ENCODE results near the gene ABCB1.
A peak's percentile ranks its signal among the peaks of the same experiment; 100 is the strongest.

ABCB1 gene

DNA sequence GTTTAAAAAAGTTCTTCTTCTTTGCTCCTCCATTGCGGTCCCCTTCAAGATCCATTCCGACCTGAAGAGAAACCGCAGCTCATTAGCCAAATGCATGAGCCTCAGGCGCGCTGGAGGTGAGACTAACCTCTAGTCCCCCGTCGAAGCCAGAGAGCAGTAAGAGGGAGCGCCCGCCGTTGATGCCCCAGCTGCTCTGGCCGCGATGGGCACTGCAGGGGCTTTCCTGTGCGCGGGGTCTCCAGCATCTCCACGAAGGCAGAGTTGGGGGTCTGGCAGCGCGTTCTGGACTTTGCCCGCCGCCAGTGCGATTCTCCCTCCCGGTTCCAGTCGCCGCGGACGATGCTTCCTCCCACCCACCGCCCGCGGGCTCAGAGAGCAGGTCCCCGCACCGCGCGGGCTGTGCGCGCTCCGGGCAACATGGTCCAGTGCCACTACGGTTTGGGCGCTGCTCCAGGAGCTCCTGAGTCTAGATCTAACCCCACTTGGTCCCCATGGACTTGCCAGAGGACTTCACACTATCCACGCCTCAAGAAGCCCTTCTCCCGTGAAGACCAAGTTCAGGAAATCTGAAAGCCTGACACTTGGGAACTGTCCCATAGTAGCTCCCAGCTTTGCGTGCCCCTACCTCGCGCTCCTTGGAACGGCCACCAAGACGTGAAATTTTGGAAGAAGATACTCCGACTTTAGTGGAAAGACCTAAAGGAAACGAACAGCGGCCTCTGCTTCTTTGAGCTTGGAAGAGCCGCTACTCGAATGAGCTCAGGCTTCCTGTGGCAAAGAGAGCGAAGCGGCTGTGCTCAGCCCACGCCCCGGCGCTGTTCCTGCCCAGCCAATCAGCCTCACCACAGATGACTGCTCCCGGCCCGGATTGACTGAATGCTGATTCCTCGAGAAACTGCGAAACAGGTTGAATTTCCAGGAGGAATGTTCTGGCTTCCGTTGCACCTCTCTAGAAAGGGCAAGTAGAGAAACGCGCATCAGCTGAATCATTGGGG lies at the start of gene ABCB1:
TSS of gene ABCB1 (minus strand) at position 755 of the 995 bp plus-strand sequence. CDS start at position 55, 700 bp downstream.
- peak; percentile 52 for DNase-seq (ENCODE audit: low spot score)

DNA sequence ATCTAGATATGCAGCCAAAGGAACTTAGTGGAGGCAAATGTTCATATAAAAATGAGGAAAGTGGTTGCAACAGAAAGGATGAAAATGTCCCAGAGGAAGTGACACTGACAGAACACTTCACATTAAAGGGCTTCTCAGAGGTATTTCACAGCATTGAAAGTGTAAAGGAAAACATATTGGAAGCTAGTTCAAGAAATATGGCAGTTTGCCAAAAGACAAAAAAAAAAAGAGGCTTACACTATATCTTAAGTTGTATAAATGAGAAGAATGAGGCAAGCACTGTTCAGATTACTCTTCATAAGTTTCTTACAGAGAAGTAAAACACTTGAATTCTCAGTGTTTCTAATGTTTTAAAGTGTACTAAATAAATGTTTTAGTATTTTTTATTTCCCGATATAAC lies 47.6 kb upstream of the ABCB1 start:
- no peak for DNase-seq (ENCODE audit: low spot score)

DNA sequence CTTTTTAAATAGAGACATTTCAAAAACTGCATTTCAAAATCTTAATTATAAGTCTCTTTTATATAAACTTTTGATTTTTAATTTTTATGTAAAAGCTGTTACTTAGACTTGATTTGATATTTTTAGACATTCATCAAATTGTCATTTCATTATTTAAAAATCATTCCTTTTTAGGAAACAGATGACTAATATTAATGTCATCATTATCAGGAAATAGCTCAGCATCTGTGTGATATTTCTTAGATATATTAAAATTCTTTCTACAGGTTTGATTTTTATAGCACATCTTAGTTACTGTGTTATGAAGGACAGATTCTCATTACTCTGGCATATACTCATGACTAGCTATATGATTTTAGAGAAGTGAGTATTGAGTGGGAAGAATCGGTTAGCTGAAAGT lies 44.8 kb upstream of the ABCB1 start:
- DNase-seq (ENCODE audit: low spot score): no peak

DNA sequence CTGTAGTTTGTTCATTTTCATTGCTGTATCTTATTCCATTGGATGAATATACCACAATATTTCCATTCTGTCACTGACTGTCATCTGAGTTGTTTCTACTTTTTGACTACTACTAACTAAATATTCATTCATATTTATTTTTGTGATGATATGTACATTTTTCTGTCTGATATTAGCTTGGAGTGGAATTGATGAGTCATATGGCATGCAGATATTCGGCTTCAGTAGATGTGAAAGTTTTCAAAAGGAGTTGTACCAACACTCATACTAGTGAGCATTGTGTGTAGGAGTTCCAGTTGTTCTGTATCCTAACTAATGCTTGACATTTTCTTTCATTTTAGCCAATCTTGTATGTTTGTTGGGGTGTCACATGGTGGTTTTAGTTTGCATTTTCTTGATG lies 35.2 kb upstream of the ABCB1 start:
- no peak for DNase-seq (ENCODE audit: low spot score)

DNA sequence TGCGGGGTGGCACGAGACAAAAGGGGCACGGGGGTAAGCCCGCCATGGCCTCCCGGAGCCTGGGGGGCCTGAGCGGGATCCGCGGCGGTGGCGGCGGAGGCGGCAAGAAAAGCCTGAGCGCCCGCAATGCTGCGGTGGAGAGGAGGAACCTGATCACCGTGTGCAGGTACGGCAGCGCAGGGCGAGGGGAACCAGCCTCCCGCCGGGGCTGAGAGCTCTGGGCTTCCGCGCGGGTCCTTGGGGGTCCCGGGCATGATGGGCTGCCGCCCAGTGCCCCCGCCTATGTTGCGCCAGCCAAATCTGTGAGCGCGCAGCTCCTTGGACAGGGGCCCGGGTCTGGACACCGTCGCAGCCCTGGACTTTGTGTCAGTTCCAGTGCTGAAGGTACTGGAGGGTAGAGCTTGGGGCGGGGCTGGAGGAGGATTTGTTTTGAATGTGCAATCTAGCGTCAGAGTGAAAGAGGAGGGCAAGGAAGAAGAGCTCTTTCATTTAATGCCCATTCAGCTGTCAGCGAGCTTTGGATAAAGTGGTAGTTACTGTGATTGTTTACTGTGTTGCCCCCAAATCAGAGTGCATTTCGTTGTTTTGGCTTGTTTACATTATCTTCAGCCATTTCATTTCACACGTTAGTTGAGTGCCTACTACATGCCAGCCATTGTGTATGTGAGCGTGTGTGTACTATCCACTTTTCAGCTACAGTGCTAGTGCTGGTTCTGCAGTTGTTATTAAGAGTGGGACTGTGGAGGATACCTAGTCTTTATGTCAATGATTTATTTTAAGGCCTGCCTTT lies 28.3 kb upstream of the ABCB1 start:
- no peak for DNase-seq (ENCODE audit: low spot score)

DNA sequence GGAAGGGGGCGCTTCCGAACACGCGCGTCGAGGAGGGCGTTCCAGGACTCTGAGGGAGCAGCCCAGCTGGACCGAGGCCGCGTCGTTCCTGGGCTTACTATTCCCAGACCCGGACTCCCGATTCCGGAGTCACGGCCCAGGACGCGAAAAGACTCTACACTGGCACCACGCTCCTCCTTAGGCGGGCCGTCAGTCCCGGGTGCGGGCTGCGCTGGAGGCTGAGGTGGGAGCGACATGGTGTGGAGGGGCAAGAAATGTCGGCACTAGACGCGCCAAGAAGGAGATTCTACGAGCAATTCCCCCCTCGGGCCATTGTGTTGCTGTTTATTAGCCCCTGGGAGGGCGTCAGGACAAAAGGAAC lies 26.9 kb upstream of the ABCB1 start:
- DNase-seq (ENCODE audit: low spot score): no peak

DNA sequence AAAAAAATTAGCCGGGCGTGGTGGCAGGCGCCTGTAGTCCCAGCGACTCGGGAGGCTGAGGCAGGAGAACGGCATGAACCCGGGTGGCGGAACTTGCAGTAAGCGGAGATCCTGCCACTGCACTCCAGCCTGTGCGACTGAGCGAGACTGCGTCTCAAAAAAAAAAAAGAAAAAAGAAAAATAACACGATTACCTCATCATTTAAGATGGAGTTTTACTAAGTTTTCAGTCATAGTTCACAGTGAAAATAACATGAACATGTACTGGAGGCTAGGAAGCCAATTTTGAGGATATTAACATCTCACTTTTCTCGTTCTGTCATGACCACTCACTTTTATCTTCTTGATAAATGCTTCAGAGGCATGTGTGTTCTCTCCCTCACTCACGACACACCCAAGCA lies 24.4 kb upstream of the ABCB1 start:
- no peak for DNase-seq (ENCODE audit: low spot score)

DNA sequence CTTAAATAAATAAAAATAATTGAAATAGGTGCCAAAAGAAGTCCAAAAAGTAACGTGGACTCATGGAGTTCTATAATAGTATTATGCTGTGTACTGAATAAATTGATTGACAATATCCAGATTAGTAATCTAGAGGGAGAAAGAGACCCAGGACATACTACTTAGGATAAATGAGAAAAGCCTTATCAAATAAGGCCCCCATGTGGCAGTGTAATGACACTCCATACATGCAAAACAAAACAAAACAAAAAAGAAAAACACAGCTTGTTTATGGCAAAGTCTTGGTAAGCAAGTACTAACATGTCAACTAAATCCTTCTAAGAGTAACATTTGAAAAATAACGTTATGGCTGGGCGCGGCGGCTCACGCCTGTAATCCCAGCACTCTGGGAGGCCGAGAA lies 23.9 kb upstream of the ABCB1 start:
- DNase-seq (ENCODE audit: low spot score): no peak

DNA sequence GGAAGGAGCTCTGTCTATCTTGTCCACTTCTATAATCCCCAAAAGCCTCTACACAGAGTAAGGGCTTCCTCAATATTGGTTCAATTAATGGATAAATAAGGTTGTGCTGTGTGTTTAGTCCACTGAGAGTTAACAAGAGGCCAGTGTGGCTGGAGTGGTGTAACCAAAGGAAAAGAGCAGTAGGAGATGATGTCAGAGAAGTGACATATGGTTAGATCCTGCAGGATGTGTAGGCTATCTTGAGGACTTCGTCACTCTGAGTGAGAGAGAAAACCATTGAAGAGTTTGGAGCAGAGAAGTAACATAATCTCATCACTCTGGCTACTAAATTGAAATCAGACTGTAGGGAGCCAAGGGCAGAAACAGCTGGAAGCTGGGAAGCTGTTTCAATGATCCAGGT lies 14.5 kb upstream of the ABCB1 start:
- DNase-seq (ENCODE audit: low spot score): no peak

DNA sequence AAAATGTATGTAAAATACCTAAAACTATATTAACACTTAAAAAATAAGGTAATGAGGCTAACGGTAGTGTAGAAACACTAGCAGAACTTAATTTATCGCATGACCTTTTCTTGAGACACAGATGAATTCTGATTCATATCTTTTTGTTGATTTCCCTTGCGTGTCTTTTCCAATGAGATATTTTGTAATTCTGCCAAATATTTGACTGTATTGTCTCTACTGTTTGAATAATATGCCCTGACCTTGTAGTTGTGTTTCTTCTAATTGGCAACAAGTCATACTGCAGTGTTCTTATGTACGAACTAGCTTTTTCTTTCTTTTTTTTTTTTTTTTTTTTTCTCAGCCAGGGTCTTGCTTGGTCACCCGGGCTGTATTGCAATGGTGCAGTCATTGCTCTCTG lies 9.2 kb upstream of the ABCB1 start:
- DNase-seq (ENCODE audit: low spot score): no peak

DNA sequence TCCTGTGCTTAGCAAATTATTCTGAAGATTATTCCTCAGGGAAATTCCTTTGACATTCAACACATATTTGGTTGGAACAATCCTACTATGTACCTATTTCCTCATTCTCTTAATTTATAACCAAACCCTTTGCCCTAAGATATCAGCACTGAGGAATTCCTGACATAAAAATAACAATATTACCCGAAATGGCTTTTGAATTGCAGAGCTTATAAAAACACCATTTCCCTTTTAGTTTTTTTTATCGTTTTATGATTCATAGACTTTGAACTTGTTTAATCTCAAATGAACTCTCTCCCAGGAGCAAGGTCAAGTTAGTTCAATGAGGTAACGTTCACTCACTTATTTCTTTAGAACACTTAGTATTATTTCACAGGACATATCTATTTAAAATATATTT lies 7.7 kb upstream of the ABCB1 start:
- DNase-seq (ENCODE audit: low spot score): no peak

DNA sequence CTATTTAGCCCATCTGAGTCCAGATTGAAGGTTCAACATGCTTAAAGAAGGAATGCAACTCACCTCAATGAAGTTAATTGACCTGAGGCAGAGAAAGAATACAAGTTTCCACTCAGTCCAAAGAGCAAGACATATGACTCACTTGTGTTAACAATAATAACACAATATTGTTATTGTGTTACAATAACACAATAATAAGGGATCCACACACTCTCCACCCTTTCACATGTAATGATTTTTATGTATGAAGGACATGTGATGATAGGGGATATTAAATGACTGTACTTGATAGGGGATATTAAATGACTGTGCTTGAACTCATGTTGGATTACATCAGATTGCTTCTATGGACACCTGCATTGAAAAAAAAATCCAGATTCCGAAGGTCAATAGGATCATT lies 3.6 kb upstream of the ABCB1 start:
- DNase-seq (ENCODE audit: low spot score): no peak

DNA sequence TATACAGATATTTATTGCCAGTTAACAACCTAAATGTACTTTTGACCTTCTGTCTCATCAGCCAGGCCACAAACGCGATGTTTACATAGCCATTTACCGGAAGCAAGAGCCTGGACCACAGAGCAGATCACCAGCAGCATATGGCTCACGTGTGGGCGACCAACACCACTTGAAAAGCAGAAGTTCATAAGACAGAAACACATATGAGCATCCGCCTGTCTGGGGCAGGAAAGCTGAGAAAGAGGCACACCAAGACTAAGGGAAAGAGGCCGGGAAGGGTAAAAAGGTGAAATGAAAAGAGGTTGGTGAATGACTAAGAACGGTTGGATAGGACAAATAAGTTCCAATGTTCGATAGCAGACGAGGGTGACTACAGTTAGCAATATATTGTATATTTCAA lies 1.3 kb downstream of the ABCB1 start:
- DNase-seq (ENCODE audit: low spot score): peak; percentile 32

DNA sequence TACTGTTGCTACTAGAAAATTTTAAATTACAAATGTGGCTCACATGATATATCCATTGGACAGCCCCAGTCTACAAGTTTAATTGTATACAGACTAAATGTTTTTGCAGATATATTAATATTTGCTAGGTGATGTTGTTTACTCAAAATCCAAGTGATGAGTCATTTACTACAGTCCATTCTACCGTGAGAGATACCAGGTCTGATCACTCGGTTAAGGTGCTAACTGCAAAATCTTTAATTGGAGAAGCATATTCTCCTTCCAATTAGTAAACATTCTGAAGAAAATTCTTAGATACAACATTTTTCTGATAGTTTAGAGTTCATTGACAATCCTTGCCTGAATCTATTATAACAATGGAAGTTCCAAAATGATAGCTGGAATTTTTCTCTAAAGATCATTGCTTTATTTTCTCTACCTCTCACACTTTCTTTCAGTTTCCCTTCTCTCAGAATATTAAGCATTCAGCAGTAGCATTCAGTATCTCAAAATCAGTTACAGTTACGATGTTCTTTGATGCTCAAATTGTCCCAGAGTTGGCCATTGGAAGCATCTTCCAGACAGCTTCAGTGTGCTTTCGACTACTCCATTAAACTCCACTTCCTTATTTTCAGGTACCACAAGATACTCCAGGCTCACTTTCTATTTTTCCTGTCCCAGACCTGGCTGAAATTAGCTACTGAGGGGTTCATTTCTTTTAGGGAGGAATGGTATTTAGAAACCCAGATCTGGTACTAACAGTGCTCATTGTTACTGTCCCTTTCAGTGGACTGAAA lies 2.3 kb downstream of the ABCB1 start:
- DNase-seq (ENCODE audit: low spot score): no peak

DNA sequence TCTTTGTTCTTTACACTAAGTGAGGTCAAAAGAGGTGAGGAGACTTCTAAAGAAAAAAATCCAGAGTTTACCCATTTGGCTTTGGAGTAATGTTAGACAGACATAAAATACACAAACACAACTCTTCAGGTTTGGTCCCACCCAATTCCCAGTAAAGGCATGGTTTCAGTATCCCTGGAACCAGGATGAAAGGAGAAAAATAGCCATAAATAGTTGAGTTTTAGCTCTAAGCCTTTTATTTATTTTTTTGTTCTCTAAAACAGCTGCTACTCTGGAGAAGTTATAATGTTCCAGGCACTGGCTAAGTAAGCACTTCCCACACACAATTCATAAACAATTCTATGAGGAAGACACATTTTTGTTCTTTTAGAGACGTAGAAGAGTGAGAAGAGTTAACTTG lies 4.0 kb downstream of the ABCB1 start:
- DNase-seq (ENCODE audit: low spot score): no peak

DNA sequence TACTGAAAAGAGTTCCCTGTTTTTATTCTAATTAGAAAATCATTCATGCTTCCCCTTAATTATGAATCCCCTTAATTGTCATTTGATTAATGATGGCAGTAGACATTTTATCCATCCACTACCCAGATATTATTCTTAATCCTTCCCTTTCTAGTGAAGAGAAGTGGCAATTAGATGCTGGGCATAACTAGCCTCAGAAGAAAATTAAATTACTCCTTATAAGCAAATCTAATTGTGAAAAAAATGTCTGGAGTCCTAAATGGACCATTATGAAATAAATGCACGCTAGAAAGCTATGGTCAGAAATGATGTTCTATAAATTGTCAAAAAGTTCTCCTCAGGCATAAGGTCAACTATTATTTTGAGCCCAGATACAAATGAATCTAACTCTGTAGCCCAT lies 4.5 kb downstream of the ABCB1 start:
- no peak for DNase-seq (ENCODE audit: low spot score)

DNA sequence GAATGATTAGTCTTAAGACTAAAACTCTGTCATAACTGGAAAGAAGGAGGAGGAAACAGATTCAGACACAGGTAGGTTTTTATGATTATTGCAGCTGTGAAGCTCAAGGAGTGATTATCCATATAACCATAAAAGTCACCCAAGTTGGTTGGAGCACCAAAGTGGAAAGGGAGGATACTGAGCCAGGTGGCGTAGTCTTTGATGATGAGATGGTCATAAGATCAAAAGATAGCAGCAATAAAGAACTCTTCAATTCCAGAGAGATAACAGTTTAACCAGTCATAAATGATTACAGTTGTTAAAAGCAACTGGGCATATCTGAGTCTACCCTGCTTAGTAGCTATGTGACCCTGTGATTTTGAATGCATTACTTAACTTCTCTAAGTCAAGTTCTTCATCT lies 8.4 kb downstream of the ABCB1 start:
- no peak for DNase-seq (ENCODE audit: low spot score)

DNA sequence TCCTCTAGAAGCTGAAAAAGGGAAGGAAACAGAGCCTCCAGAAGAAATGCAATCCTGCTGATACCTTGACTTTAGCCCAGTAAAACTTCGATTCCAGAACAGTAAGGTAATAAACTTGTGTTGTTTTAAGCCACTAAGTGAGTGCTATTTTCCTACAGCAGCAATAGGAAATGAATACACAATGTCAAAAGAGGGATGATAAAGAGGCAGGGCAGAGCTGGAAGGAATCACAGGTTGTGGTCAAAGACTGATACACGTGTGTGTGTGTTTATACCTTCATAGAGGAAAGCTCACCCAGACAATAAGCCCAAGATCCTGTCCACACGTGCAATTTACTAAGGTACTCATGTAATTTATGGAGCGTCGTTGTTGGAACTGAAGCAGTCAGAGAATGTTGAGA lies 9.5 kb downstream of the ABCB1 start:
- DNase-seq (ENCODE audit: low spot score): no peak

DNA sequence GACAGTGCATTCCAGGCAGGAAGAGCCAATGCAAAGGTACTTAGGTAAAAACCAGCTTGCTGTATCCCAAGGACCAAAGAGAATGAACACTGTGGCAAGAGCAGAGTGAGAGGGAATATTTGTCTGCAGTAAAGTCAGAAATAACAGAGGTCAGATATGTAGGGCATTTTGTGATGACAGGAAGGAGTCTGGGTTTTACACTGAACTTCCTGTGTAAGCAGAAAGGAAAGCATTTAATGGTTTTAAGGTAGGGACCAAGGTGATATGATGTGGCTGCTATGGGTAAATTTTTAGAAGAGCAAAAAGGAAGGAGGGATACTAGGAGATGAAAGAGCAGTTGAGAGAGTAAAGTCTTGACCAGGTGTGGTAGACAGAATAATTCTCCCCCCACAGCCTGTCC lies 10.1 kb downstream of the ABCB1 start:
- DNase-seq (ENCODE audit: low spot score): no peak

DNA sequence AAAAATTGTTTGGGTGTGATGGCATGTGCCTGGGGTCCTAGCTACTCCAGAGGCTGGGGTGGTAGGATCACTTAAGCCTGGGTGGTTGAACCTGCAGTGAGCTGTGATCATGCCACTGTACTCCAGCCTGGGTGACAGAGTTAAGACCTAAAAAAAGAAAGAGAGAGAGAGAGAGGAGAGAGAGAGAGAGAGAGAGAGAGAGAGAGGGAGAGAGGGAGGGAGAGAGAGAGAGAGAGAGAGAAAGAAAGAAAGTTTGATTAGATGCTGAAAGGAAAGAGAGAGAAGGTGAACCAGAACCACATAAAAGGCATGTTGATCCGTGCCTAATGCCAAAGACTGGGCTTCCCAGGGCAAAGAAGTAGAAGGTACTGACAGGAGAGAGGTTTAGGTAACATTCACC lies 11.1 kb downstream of the ABCB1 start:
- DNase-seq (ENCODE audit: low spot score): no peak

DNA sequence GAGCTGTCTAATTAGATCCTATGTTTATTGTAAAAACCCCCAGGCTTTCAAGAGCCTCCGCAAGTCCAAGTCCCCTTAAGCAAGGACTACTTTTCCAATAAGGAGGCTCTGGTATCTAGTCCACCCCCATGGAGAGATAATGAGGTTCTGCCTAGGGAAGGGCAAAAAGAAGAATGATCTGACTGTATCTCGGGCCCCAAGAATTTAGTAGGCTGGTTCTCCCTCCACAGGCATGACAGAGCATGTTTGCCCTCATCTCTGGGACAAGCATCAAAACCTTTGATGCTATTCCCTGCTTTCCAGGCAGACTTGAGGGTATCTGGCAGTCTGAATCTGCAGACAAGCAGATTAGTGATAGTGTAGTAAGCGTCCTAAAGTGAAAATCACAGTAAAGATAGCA lies 19.0 kb downstream of the ABCB1 start:
- no peak for DNase-seq (ENCODE audit: low spot score)

DNA sequence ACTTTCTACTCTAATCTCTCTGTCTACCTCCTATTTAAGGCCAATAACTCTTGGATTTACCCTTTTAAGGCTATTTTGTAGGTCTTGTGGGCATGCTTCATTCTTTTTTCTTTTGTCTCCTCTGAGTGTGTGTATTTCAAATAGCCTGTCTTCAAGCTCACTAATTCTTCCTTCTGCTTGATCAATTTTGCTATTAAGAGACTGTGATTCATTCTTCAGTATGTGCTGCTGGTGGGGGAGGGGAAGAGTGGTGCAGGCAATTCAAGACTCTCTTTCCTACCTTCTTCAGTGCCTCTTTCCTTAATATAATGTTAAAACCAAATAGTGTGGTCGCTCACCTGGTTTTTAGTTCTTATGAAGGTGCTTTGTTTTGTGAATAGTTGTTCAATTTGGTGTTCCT lies 20.0 kb downstream of the ABCB1 start:
- DNase-seq (ENCODE audit: low spot score): no peak

DNA sequence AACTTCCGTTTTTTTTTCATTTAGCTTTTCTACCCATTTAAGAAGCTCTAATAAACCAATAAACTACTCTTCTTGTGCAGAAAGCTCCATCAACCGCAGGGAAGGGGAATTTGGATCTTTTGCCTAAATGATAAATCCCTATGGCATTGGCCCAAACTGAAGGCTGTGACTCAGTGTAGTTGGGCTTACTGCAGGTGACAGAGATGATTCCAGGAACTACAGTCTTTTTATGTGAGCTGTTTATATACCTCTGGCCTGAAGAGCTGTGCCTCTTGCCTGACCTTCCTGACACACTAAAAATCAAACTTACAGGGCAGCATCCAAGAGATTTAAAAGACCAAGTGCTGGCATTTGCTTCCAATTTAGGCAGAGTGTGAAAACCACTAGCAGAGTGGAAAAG lies 25.2 kb downstream of the ABCB1 start:
- DNase-seq (ENCODE audit: low spot score): no peak
